Calu3 (cell line): ENCODE measurements around the gene PCARE. TPM values are rescaled to one million over a fixed set of nuclear protein-coding genes. Genes with fewer than 3 reads are reported as not detected.

Experiments used
- BruUV-seq: library from RNA; stranded (reverse); fragments of 400-500 nt; replicated peaks from 2 replicates; lab custom pipeline; 2021; lab: Mats Ljungman, UMichigan
- CTCF ChIA-PET: fragments of 300-600 bp; sonication (Branson Sonifier 250); formaldehyde crosslinking; loops from one replicate; lab custom pipeline; 2022; ENCODE audit warnings: antibody characterized with exemption; lab: Charles Lee
- DNase-seq: peaks from one replicate; pipeline ENCODE4 v3.0.0; 2022
- H3K27ac Mint-ChIP-seq: one replicate; pipeline ENCODE4 v1.8.0; 2022; ENCODE audit warnings: mixed read lengths; ENCODE audit not compliant: unreplicated experiment
- H3K27me3 Mint-ChIP-seq: one replicate; pipeline ENCODE4 v1.8.0; 2022; ENCODE audit warnings: mixed read lengths; ENCODE audit not compliant: unreplicated experiment
- H3K36me3 Mint-ChIP-seq: one replicate; pipeline ENCODE4 v1.8.0; 2022; ENCODE audit warnings: mild to moderate bottlenecking, moderate library complexity, mixed read lengths; ENCODE audit not compliant: insufficient read depth, unreplicated experiment
- H3K4me1 Mint-ChIP-seq: one replicate; pipeline ENCODE4 v1.8.0; 2022; ENCODE audit warnings: mild to moderate bottlenecking, low read depth, mixed read lengths; ENCODE audit not compliant: unreplicated experiment
- H3K4me3 Mint-ChIP-seq: one replicate; pipeline ENCODE4 v1.8.0; 2022; ENCODE audit warnings: mild to moderate bottlenecking, low read depth, moderate library complexity, mixed read lengths; ENCODE audit not compliant: unreplicated experiment
- H3K9me3 Mint-ChIP-seq: one replicate; pipeline ENCODE4 v1.8.0; 2022; ENCODE audit warnings: low read depth, mixed read lengths; ENCODE audit not compliant: unreplicated experiment
- intact Hi-C: fragments of 100-400 bp; cut with micrococcal nuclease; formaldehyde crosslinking; loops from one replicate; pipeline ENCODE4 v1.10.0; 2022; ENCODE audit not compliant: unreplicated experiment
- total RNA-seq: library from RNA; stranded (reverse); gene quantifications from 2 replicates; pipeline ENCODE4 v1.2.3, GENCODE V29; 2022
- TF ChIP-seq, protein P1 (sequence below): fragments of 200-600 bp; IDR thresholded peaks from one replicate; pipeline ENCODE4 v1.8.0; 2022; ENCODE audit warnings: antibody characterized with exemption; ENCODE audit not compliant: unreplicated experiment

The PCARE gene
- total RNA-seq, 1 experiment from 2014 or later, result not detected

DNA sequence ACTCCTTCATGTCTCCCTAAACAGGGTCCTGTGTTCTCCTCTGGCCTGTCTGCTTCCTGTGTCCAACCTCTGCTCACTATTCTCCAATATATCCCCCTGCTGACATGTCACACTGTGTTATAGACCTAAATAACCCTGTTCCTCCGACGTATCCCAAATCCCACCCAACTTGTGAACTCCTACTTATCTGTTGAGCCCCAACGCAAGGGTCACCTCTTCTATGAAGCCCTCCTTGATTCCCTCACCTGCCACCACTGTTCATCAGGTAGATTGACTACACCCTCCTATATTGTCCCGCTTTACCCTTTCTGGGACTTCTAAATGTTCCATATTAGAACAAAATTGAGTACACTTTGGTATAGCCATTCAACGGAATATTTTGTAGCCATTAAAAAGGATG, 42.1 kb downstream of the PCARE start:
- CTCF ChIA-PET, result no interaction called here
- peaks cover 4% of the 10 kb centered on the region for H3K9me3 Mint-ChIP-seq
- BruUV-seq, result no TSS peak

GRCh38 chr2:29031046-29031445, 43.3 kb downstream of the PCARE start:
- Mint-ChIP-seq H3K9me3 (peaks cover 4% of the 10 kb centered on the region), H3K27ac (no peak overlapping the region), H3K36me3 (no peaks in the 10 kb centered on the region), H3K4me3 (no peak overlapping the region), H3K27me3 (no peaks in the 10 kb centered on the region), H3K4me1 (peaks cover 18% of the 10 kb centered on the region)
- BruUV-seq, result no TSS peak
- TF ChIP-seq, protein P1, sequence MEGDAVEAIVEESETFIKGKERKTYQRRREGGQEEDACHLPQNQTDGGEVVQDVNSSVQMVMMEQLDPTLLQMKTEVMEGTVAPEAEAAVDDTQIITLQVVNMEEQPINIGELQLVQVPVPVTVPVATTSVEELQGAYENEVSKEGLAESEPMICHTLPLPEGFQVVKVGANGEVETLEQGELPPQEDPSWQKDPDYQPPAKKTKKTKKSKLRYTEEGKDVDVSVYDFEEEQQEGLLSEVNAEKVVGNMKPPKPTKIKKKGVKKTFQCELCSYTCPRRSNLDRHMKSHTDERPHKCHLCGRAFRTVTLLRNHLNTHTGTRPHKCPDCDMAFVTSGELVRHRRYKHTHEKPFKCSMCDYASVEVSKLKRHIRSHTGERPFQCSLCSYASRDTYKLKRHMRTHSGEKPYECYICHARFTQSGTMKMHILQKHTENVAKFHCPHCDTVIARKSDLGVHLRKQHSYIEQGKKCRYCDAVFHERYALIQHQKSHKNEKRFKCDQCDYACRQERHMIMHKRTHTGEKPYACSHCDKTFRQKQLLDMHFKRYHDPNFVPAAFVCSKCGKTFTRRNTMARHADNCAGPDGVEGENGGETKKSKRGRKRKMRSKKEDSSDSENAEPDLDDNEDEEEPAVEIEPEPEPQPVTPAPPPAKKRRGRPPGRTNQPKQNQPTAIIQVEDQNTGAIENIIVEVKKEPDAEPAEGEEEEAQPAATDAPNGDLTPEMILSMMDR, result no peak
- DNase-seq, result no peak
- intact Hi-C loops, result no loop called here
- CTCF ChIA-PET, result no interaction called here

More for the DNA sequence above, 42.1 kb downstream of the PCARE start:
- no peak overlapping the region for H3K27ac Mint-ChIP-seq
- no peak for DNase-seq
- peaks cover 18% of the 10 kb centered on the region for H3K4me1 Mint-ChIP-seq
- intact Hi-C loops, result no loop called here
- H3K27me3 Mint-ChIP-seq, result no peaks in the 10 kb centered on the region
- no peak overlapping the region for H3K4me3 Mint-ChIP-seq
- TF ChIP-seq, protein P1, result no peak
- H3K36me3 Mint-ChIP-seq, result no peaks in the 10 kb centered on the region

DNA sequence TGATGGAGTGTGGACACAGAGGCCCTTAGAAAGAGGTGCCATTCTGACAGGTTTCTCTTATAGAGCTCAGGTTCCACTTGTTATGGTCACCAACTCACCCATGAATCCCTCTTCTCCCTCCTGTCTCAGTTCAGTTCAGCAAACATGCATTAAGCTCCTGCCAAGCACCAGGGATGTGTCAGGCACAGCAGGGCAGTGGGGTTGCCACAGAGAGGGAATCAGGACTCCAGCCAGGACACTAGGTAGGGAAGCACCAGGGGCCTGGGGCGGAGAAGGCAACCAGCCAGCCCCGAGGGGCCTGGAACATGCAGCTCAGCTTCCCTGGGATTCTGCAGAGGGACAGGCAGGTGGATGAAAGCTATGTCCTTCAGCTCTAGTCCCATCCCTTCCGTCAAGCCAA, 48.6 kb downstream of the PCARE start:
- intact Hi-C loops, result no loop called here
- DNase-seq, result no peak

GRCh38 chr2:29024882-29025430, 49.4 kb downstream of the PCARE start:
- H3K27me3 Mint-ChIP-seq, result peaks cover 10% of the 10 kb centered on the region
- CTCF ChIA-PET, result interaction anchor here (1.1 kb wide), 1 partner anchor 187 kb away, joined by 3 read pairs; no protein-coding TSS in a partner anchor
- intact Hi-C loops, result no loop called here
- BruUV-seq, result no TSS peak
- H3K4me1 Mint-ChIP-seq, result no peaks in the 10 kb centered on the region
- TF ChIP-seq, protein P1, result no peak
- no peaks in the 10 kb centered on the region for H3K36me3 Mint-ChIP-seq
- DNase-seq, result no peak
- H3K9me3 Mint-ChIP-seq, result no peaks in the 10 kb centered on the region
- no peak overlapping the region for H3K27ac Mint-ChIP-seq
- H3K4me3 Mint-ChIP-seq, result no peak overlapping the region

More for the DNA sequence above, 48.6 kb downstream of the PCARE start:
- Mint-ChIP-seq H3K27me3 (peaks cover 3% of the 10 kb centered on the region), H3K36me3 (no peaks in the 10 kb centered on the region), H3K4me3 (no peak overlapping the region), H3K27ac (no peak overlapping the region), H3K4me1 (no peaks in the 10 kb centered on the region), H3K9me3 (peaks cover 3% of the 10 kb centered on the region)
- CTCF ChIA-PET, result no interaction called here
- BruUV-seq, result no TSS peak
- TF ChIP-seq, protein P1, result no peak
